Measurements from ENCODE around the gene SYNGR3.

Gene SYNGR3

DNA sequence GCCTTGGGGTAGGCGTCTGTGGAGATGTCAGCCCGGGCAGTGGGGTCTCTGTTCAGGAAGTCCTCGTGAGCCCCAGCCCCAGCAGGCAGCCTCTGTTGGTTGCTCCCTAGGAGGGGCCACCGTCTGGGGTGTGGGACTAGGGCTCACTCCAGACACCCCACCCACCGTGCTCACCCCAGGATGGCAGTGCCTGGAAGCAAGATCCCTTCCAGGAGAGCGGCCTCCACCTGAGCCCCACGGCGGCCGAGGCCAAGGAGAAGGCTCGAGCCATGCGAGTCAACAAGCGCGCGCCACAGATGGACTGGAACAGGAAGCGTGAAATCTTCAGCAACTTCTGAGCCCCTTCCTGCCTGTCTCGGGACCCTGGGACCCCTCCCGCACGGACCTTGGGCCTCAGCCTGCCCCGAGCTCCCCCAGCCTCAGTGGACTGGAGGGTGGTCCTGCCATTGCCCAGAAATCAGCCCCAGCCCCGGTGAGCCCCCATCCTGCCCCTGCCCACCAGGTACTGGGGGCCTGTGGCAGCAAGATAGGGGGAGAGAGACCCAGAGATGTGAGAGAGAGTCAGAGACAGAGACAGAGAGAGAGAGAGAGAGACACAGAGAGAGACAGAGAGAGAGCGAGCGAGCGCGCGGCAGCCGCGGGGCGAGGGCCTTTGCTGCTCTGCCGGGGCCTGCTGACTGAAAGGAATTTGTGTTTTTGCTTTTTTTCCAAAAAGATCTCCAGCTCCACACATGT lies 48.0 kb downstream of the SYNGR3 start:
- H4K20me1 ChIP-seq (ENCODE audit: insufficient read depth, low read length): no peaks in the 10 kb centered on the region
- H3K4me2 ChIP-seq (ENCODE audit: low read length): no peak overlapping the region
- no peak overlapping the region for H3K27ac ChIP-seq (ENCODE audit: low read length)
- H2AFZ ChIP-seq (ENCODE audit: low read depth, low read length): no peak overlapping the region
- H3K4me1 ChIP-seq (ENCODE audit: low read length): peaks cover 1% of the 10 kb centered on the region; the same call in 1 of the 2 replicates
- H3K36me3 ChIP-seq (replicated peaks; ENCODE audit: low read depth, low read length): no peaks in the 10 kb centered on the region
- H3K9me3 ChIP-seq (ENCODE audit: insufficient read depth, low read length): no peaks in the 10 kb centered on the region
- H3K27me3 ChIP-seq (ENCODE audit: low read depth, low read length): no peaks in the 10 kb centered on the region
- TF ChIP-seq, protein P1, sequence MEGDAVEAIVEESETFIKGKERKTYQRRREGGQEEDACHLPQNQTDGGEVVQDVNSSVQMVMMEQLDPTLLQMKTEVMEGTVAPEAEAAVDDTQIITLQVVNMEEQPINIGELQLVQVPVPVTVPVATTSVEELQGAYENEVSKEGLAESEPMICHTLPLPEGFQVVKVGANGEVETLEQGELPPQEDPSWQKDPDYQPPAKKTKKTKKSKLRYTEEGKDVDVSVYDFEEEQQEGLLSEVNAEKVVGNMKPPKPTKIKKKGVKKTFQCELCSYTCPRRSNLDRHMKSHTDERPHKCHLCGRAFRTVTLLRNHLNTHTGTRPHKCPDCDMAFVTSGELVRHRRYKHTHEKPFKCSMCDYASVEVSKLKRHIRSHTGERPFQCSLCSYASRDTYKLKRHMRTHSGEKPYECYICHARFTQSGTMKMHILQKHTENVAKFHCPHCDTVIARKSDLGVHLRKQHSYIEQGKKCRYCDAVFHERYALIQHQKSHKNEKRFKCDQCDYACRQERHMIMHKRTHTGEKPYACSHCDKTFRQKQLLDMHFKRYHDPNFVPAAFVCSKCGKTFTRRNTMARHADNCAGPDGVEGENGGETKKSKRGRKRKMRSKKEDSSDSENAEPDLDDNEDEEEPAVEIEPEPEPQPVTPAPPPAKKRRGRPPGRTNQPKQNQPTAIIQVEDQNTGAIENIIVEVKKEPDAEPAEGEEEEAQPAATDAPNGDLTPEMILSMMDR (IDR thresholded peaks at IDR 0.05; ENCODE audit: low read depth, low read length): no peak
- H3K9ac ChIP-seq (ENCODE audit: low read length): no peak overlapping the region
- H3K79me2 ChIP-seq (ENCODE audit: low read length): no peaks in the 10 kb centered on the region
- H3K4me3 ChIP-seq (ENCODE audit: low read length): no peak overlapping the region

DNA sequence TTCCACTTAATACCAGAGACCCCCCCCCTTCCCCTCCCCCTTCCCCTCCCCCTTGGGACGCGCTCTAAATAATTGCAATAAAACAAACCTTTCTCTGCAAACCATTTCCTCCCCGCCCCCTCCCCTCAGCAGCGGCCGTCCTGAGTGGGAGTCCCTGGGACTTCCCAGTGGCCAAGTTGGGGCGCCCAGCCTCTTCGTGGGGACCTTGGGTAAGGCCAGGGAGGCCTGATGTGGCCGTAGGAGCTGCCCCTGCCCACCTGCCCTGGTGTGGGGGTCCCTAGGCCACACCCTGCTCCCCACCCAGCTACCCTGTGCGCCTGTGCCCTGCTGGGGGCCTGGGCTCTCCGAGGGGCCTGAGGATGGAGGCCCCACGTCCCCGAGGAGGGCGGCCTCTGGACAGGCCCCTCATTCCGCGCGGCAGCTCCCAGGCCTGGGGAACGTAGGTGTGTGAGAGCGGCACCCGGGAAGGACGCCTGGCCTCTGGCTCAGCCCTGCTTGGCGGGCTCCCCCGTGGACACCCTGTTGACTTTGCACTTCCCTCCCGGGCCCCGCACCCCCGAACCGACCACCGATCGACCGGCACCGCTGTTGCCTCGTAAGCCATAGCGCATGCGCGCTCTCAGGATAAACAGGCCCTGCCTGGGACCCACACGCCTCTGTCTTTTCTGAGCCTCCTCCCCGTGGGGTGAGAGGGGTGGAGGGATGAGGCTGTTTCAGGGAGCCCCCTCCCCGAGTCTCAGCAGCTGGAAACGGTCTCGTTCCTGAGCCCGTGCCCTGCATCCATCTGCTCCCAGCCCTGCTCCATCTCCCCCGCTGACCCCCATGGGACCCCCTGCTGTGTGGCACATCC lies 48.8 kb downstream of the SYNGR3 start:
- Histone ChIP-seq H3K4me2 (ENCODE audit: low read length) (no peak overlapping the region), H3K27me3 (ENCODE audit: low read depth, low read length) (no peaks in the 10 kb centered on the region), H3K36me3 (replicated peaks; ENCODE audit: low read depth, low read length) (no peaks in the 10 kb centered on the region), H3K9ac (ENCODE audit: low read length) (no peak overlapping the region), H3K27ac (ENCODE audit: low read length) (no peak overlapping the region), H3K4me3 (ENCODE audit: low read length) (no peak overlapping the region), H3K9me3 (ENCODE audit: insufficient read depth, low read length) (no peaks in the 10 kb centered on the region), H3K4me1 (ENCODE audit: low read length) (peaks cover 3% of the 10 kb centered on the region), H3K79me2 (ENCODE audit: low read length) (no peaks in the 10 kb centered on the region), H4K20me1 (ENCODE audit: insufficient read depth, low read length) (no peaks in the 10 kb centered on the region), H2AFZ (ENCODE audit: low read depth, low read length) (no peak overlapping the region)
- no peak for TF ChIP-seq EZH2phosphoT487 (IDR thresholded peaks at IDR 0.05; ENCODE audit: low read depth)
- TF ChIP-seq, protein P1 (IDR thresholded peaks at IDR 0.05; ENCODE audit: low read depth, low read length): no peak

DNA sequence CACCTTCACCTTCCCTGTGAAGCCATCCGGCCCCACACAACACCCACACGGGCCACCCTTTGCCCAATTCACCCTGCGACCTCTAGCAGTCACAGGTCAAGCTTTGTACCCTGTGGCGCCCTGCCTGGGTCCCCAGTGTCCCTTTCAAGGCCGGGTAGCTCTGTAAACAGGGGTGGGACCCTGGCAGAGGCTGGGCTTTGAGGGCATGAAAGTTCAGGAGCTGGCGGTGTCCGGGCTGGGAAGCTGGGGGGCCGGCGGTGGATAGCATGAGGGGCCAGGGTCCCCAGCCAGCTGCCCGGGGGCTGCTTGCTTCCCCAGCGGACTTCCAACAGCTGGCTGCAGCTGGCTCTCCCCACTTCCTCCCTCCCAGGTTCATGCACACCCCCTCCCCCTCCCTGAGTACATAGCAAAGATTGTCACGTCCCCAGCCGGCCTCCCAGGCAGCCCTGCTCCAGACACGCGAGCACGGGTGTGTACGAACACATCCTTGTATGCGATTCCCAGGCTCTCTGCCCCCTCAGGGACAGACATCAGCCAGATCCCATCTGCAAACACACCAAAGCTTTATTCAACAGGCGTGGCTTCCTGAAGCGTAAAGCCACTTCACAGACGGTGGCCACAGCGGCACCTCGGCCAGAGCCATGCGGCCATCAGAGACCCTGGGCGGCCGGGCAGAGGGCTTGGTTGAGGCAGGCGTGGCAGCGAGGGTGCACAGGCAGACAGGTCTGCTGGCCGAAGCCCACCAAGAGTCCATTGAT lies 49.7 kb downstream of the SYNGR3 start:
- TF ChIP-seq EZH2phosphoT487 (IDR thresholded peaks at IDR 0.05; ENCODE audit: low read depth): no peak
- TF ChIP-seq, protein P1 (IDR thresholded peaks at IDR 0.05; ENCODE audit: low read depth, low read length): no peak
- no peaks in the 10 kb centered on the region for H3K9me3 ChIP-seq (ENCODE audit: insufficient read depth, low read length)
- H3K4me3 ChIP-seq (ENCODE audit: low read length): no peak overlapping the region
- no peaks in the 10 kb centered on the region for H3K79me2 ChIP-seq (ENCODE audit: low read length)
- H3K27ac ChIP-seq (ENCODE audit: low read length): no peak overlapping the region
- peaks cover 11% of the 10 kb centered on the region for H3K4me1 ChIP-seq (ENCODE audit: low read length)
- H3K27me3 ChIP-seq (ENCODE audit: low read depth, low read length): no peaks in the 10 kb centered on the region
- H3K36me3 ChIP-seq (replicated peaks; ENCODE audit: low read depth, low read length): no peaks in the 10 kb centered on the region
- no peak overlapping the region for H2AFZ ChIP-seq (ENCODE audit: low read depth, low read length)
- no peak overlapping the region for H3K9ac ChIP-seq (ENCODE audit: low read length)
- no peaks in the 10 kb centered on the region for H4K20me1 ChIP-seq (ENCODE audit: insufficient read depth, low read length)
- H3K4me2 ChIP-seq (ENCODE audit: low read length): no peak overlapping the region
